Fibroblast of villous mesenchyme (primary cell): Measurements from ENCODE around the gene NDST3. TPM values are rescaled to one million over a fixed set of nuclear protein-coding genes. Genes with fewer than 3 reads are reported as not detected.

ENCODE experiments used
- DNase-seq: peaks from one replicate; pipeline ENCODE4 v3.0.0-alpha.2; 2010; ENCODE audit warnings: low read depth
- H3K4me3 ChIP-seq: 2 replicates; pipeline ENCODE4 v1.5.1; 2011; ENCODE audit warnings: low read depth, mild to moderate bottlenecking, low read length
- CTCF ChIP-seq: IDR thresholded peaks from 2 replicates; pipeline ENCODE4 v1.5.1; 2012; ENCODE audit warnings: low read depth, mild to moderate bottlenecking, low read length; ENCODE audit not compliant: insufficient read depth
- total RNA-seq: library from RNA; depleted of rRNA; stranded (reverse); fragments of >200 nt; gene quantifications from 2 replicates; pipeline ENCODE4 v1.2.3, GENCODE V29; 2012

Gene NDST3
- total RNA-seq, 1 donor, result under 0.01 TPM

DNA sequence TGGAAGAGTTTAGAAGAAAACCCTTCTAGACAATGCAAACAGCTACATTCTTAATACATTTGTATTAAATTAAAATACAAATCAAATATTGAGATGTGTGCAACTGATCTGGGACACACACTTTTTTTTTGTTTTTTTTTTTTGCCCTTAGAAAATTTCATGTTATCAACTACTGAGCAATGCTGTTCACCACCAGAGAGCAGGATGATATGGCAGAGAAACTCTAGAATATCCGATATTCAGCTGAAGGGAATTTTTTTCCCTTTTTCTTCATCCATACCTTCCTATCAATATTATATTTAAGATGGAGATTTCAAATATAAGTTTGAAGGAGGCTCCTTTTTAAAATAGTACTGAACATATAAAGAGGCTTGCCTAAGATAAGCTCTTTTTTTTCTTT is 1.0 kb downstream of the NDST3 start:
- DNase-seq, result no peak
- no peak overlapping the region for H3K4me3 ChIP-seq
- no peak for TF ChIP-seq CTCF

DNA sequence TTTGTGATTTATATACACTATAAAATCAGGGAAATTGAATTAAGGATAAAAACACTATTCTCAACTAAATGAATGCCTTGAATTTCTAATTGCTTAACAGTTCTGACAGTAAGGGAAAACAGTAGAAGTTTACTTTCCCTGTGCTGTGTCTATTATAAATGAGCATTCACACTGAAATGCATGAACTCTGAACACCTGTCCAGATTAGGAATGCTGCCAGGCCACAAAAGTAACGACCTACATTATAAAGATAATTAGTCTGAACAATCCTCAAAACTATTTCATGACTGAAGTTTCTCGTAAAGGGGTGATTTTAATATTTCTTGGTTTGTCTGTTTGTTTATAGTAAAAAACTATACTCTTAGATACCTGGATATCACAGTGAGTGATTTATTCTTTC is 2.0 kb downstream of the NDST3 start:
- DNase-seq, result no peak
- no peak overlapping the region for H3K4me3 ChIP-seq
- TF ChIP-seq CTCF, result no peak

DNA sequence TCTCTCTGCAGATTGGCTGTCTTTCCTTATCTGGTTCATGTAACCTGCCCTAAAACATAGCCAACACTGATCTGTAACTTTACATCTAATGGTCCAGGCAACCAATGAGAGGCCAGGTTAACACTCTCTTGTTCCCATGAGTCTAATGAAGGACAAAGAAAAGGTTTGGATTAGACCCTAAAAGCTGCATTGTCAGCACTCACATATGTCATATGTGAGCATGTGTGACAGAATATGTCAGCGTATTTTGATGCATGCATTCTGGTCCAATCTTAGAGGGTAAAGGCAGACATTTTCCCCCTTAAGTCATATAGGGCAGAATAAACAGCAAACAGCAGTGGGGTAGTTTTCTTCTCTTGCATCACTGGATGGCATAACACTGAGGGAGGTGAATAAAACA is 3.7 kb downstream of the NDST3 start:
- no peak for DNase-seq
- H3K4me3 ChIP-seq, result no peak overlapping the region
- no peak for TF ChIP-seq CTCF

DNA sequence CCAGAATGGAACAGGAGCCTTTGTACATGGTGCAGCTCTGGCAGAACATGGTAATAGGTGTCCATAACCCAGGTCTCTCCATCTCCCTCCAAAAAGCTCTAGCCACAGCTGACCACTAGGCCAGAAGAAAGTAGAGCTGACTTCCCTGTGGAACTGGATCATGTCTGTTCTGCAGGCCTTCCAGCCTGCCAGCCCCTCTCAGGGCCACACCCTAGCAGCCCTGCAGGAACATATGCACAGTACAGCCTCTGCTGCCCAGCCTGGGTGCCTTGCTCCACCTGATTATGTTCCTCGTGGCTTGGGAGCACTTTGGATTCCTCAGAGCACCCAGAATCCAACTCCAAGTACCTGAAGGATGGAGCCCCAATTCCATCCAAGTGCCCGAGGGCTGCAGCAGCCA is 12.0 kb downstream of the NDST3 start:
- TF ChIP-seq CTCF, result no peak
- DNase-seq, result no peak
- no peak overlapping the region for H3K4me3 ChIP-seq

DNA sequence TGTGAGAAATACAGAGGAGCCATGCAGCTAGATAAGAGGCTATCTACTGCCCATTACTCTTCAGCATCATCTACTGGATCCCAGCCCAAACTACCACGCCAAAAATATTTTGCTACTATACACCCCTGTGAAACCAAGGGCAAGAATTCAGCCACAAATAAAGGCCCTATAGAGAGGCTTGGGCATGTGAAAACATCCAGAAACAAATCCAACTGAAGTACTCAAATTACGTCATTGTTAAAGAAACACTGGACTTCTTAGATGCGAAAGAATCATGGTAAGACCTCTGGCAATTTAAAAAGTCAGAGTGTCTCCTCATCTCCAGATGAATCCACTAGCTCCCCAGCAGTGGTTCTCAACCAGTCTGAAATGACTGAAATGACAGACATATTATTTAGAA is 12.8 kb downstream of the NDST3 start:
- TF ChIP-seq CTCF, result no peak

DNA sequence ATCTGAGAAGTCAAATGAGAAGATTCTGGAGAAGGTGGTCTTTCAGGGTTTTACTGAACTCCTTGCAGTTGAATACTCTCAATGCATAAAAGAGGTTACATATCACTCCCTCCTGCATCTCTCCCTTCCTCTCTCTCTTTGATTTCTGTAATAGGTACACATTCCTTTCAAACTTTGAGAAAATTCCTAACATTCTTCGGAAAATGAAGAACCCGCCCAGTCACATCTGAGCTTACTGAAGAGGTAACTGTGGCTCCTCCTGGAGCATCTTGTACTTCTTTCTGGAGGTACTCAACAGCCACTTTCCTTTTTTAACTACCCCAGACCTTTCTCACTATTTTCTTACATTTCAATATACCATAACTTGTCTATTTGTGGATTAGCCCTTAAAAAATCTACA is 24.7 kb downstream of the NDST3 start:
- TF ChIP-seq CTCF, result no peak
- no peak for DNase-seq
- no peak overlapping the region for H3K4me3 ChIP-seq

More for the DNA sequence above, 12.8 kb downstream of the NDST3 start:
- H3K4me3 ChIP-seq, result no peak overlapping the region
- DNase-seq, result no peak

DNA sequence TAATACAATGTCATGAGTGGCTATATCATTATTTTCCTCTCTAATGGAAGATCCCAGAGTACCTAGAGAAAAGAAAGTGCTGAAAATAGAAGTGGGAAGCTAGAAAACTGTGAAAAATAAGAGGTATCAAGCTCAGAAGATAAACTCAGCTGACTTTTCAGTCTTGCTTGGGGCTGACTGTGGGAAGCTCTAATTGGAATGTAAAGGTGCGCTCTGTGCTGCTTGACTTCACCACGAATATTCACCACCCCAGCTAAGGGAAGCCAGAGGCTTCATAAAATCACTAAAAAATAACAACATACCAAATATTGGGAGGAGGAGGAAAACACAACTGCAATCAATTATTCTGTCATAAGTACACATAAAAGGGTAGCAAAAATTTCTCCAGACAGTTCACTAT is 25.1 kb downstream of the NDST3 start:
- no peak for DNase-seq
- H3K4me3 ChIP-seq, result no peak overlapping the region
- TF ChIP-seq CTCF, result no peak
